ENCODE data around the gene ACTRT3. TPM values are rescaled to one million over a fixed set of nuclear protein-coding genes. Genes with fewer than 3 reads are reported as not detected.

Gene ACTRT3
- total RNA-seq, 2 donors from 2014 or later = not detected

Other genes starting within 250 kb of the ACTRT3 start
- gene MECOM, start 105.8 kb downstream of the ACTRT3 start, total RNA-seq = 1 to 10 TPM in 1 of 2 donors, under 1 TPM in 1; 0.70 to 1.2 TPM
- 10 to 100 TPM in 1 of 2 donors, 1 to 10 TPM in 1; 6.0 to 11.0 TPM for gene TERC, start 4.5 kb downstream of the ACTRT3 start, total RNA-seq
- 10 to 100 TPM; 21.0 to 21.2 TPM for gene MYNN, start 3.8 kb upstream of the ACTRT3 start, total RNA-seq
- gene LRRIQ4, start 43.3 kb upstream of the ACTRT3 start, total RNA-seq = not detected
- gene LRRC34, start 43.3 kb upstream of the ACTRT3 start, total RNA-seq = under 1 TPM; 0.77 to 0.78 TPM
- not detected for gene LRRC31, start 100.4 kb upstream of the ACTRT3 start, total RNA-seq
- not detected for gene SAMD7, start 142.0 kb upstream of the ACTRT3 start, total RNA-seq
- 10 to 100 TPM; 85.7 to 87.4 TPM for gene SEC62, start 197.2 kb upstream of the ACTRT3 start, total RNA-seq

Data from T-helper 17 cell (primary cell).